Stimulated activated CD4-positive, alpha-beta T cell treated with anti-CD3 and anti-CD28 coated beads, Interleukin-4, amount 100 ng/mL, for 4 hours (primary cell): Measurements from ENCODE around the gene YTHDF1.

Experiments used
- DNase-seq, 2 experiments: peaks; one replicate each; pipeline ENCODE4 v3.0.0-alpha.2; 2020

YTHDF1 gene

GRCh38 chr20:63183422-63184146 lies 32.3 kb downstream of the YTHDF1 start:
- DNase-seq: peak; percentile 15 to 45

GRCh38 chr20:63182946-63183415 lies 33.0 kb downstream of the YTHDF1 start:
- DNase-seq: no peak

GRCh38 chr20:63182425-63182824 lies 33.5 kb downstream of the YTHDF1 start:
- DNase-seq: no peak

GRCh38 chr20:63181226-63181625 lies 34.7 kb downstream of the YTHDF1 start:
- DNase-seq: no peak

GRCh38 chr20:63180569-63181185 lies 35.3 kb downstream of the YTHDF1 start:
- DNase-seq: no peak

- DNase-seq: no peak
These were observed 36.0 kb downstream of the YTHDF1 start for GRCh38 chr20:63179687-63180568.

GRCh38 chr20:63178889-63179686 lies 36.8 kb downstream of the YTHDF1 start:
- DNase-seq: peak; percentile 67 to 81

- no peak for DNase-seq
These were observed 37.5 kb downstream of the YTHDF1 start for GRCh38 chr20:63178446-63178820.

GRCh38 chr20:63177785-63178445 lies 38.0 kb downstream of the YTHDF1 start:
- DNase-seq: no peak

GRCh38 chr20:63177134-63177784 lies 38.7 kb downstream of the YTHDF1 start:
- DNase-seq: peak in 1 of 2 experiments; percentile 24

GRCh38 chr20:63176427-63177133 lies 39.4 kb downstream of the YTHDF1 start:
- no peak for DNase-seq

GRCh38 chr20:63176034-63176426 lies 39.9 kb downstream of the YTHDF1 start:
- no peak for DNase-seq

- no peak for DNase-seq
These were observed 40.7 kb downstream of the YTHDF1 start for GRCh38 chr20:63175038-63175895.

- no peak for DNase-seq
These were observed 41.5 kb downstream of the YTHDF1 start for GRCh38 chr20:63174309-63175037.

GRCh38 chr20:63173552-63174191 lies 42.3 kb downstream of the YTHDF1 start:
- DNase-seq: no peak

- DNase-seq: no peak
These were observed 43.2 kb downstream of the YTHDF1 start for GRCh38 chr20:63172726-63173125.

GRCh38 chr20:63171991-63172390 lies 43.9 kb downstream of the YTHDF1 start:
- DNase-seq: no peak

GRCh38 chr20:63169681-63170080 lies 46.2 kb downstream of the YTHDF1 start:
- DNase-seq: no peak

- no peak for DNase-seq
These were observed 47.1 kb downstream of the YTHDF1 start for GRCh38 chr20:63168861-63169260.
